ENCODE results near the gene HOXA7.

The HOXA7 gene

GRCh38 chr7:27198871-27199801 is 42.7 kb upstream of the HOXA7 start (continued):
- TF ChIP-seq SP2 (tag by site-specific recombination; IDR thresholded peaks at IDR 0.05) (no peak), ZNF660 (tag by site-specific recombination; IDR thresholded peaks at IDR 0.05) (0 out of 2 replicates have a peak, but pooled peaks have one; percentile 10), ZNF558 (tag by site-specific recombination; IDR thresholded peaks at IDR 0.05) (no peak), ZNF571 (tag by site-specific recombination; IDR thresholded peaks at IDR 0.05) (no peak), ZNF23 (tag by site-specific recombination; IDR thresholded peaks at IDR 0.05; ENCODE audit: borderline replicate concordance) (no peak), ZNF792 (tag by site-specific recombination; IDR thresholded peaks at IDR 0.05) (no peak)
- TF ChIP-seq, protein P1, sequence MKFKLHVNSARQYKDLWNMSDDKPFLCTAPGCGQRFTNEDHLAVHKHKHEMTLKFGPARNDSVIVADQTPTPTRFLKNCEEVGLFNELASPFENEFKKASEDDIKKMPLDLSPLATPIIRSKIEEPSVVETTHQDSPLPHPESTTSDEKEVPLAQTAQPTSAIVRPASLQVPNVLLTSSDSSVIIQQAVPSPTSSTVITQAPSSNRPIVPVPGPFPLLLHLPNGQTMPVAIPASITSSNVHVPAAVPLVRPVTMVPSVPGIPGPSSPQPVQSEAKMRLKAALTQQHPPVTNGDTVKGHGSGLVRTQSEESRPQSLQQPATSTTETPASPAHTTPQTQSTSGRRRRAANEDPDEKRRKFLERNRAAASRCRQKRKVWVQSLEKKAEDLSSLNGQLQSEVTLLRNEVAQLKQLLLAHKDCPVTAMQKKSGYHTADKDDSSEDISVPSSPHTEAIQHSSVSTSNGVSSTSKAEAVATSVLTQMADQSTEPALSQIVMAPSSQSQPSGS (tag by site-specific recombination; IDR thresholded peaks at IDR 0.05; ENCODE audit: low read depth), result no peak

DNA sequence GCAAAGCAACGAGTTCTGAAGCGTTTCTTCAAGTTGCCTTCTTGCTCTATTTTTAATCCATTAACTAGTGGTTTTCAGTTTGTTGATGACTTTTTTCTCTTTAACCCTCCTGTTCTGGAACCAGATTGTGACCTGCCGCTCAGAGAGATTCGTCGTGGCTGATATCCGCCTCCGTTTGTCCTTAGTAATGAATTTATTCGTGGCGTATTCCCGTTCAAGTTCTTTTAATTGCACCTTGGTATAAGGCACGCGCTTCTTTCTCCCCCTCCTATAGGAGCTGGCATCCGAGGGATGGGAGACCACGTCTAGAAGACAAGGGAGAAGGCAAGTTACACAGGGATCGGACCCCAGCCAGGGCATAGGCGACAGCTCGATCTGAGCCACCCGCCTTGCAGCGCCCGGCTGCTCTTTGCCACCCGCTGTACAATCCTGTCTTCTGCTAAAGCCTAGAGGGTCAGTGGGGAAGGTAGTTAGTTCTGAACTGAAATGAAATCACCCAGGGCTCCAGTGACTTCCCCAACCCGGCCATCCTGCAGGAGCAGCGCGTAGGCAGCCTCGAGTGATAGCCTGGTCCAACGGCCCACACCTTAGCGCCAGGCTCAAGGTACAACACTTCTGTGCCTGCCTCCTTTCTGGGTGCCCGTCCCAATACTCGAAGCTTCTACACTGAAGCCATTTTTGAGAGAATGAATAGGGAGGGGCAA is 41.8 kb upstream of the HOXA7 start:
- Histone ChIP-seq H3K4me1 (ENCODE audit: control insufficient read depth, insufficient read depth, low read length) (peaks cover 20% of the 10 kb centered on the region), H3K27ac (ENCODE audit: extremely low read depth, low read depth, low read length) (peak overlapping the region; percentile 92), H3K9me3 (ENCODE audit: control insufficient read depth, insufficient read depth, low read depth, low read length) (no peaks in the 10 kb centered on the region), H3K36me3 (ENCODE audit: control insufficient read depth in 2 of 2, insufficient read depth in 1 of 2, low read length in 2 of 2) (peaks cover 8 to 10% of the 10 kb centered on the region in 2 experiments; a peak in 2 of 3 replicates), H3K4me3 (ENCODE audit: low read depth, low read length) (peak overlapping the region; percentile 89)
- CTCF ChIA-PET, result interaction anchor here (0.5 to 3.0 kb wide), 14 partner anchors 8 to 898 kb away, joined by 3 to 12 read pairs (median 4); no protein-coding TSS in a partner anchor
- no peak for TF ChIP-seq ZFP69B (tag by site-specific recombination; IDR thresholded peaks at IDR 0.05)
- no peak for TF ChIP-seq HOXD13 (CRISPR knock-in tag; IDR thresholded peaks at IDR 0.05; ENCODE audit: borderline replicate concordance)
- TF ChIP-seq OSR2 (tag by site-specific recombination; IDR thresholded peaks at IDR 0.05), result no peak
- no peak for TF ChIP-seq TCF7L2 (IDR thresholded peaks at IDR 0.05; ENCODE audit: borderline replicate concordance, low read depth, low read length)
- TF ChIP-seq ZNF174 (tag by site-specific recombination; IDR thresholded peaks at IDR 0.05), result no peak
- TF ChIP-seq IKZF3 (tag by site-specific recombination; IDR thresholded peaks at IDR 0.05), result no peak
- TF ChIP-seq ZSCAN16 (tag by site-specific recombination; IDR thresholded peaks at IDR 0.05), result no peak
- 0 out of 2 replicates have a peak, but pooled peaks have one; percentile 36 for TF ChIP-seq ZFHX2 (tag by site-specific recombination; conservative IDR thresholded peaks at IDR 0.05)
- TF ChIP-seq ZNF777 (tag by site-specific recombination; IDR thresholded peaks at IDR 0.05; ENCODE audit: borderline replicate concordance), result no peak
- TF ChIP-seq ZBTB48 (tag by site-specific recombination; IDR thresholded peaks at IDR 0.05), result 0 out of 2 replicates have a peak, but pooled peaks have one; percentile 35
- TF ChIP-seq ZNF654 (tag by site-specific recombination; IDR thresholded peaks at IDR 0.05; ENCODE audit: low read depth), result no peak
- peak; percentile 74 for TF ChIP-seq PRDM10 (tag by site-specific recombination; IDR thresholded peaks at IDR 0.05)
- no peak for TF ChIP-seq REST (tag by site-specific recombination; IDR thresholded peaks at IDR 0.05)
- POLR2A ChIA-PET, result interaction anchor here (0.6 to 3.7 kb wide), 7 partner anchors 8 to 1270 kb away, joined by 3 to 36 read pairs (median 4); partner anchors contain the start of gene HOXA11
